HG02571 (cell line): ENCODE results near the gene GMDS.

Experiments
- ATAC-seq: cut with Tn5 transposase; IDR thresholded peaks from one replicate; pipeline ENCODE4 v1.9.1; 2021; ENCODE audit warnings: mild to moderate bottlenecking, moderate library complexity; ENCODE audit not compliant: unreplicated experiment

Gene GMDS

DNA sequence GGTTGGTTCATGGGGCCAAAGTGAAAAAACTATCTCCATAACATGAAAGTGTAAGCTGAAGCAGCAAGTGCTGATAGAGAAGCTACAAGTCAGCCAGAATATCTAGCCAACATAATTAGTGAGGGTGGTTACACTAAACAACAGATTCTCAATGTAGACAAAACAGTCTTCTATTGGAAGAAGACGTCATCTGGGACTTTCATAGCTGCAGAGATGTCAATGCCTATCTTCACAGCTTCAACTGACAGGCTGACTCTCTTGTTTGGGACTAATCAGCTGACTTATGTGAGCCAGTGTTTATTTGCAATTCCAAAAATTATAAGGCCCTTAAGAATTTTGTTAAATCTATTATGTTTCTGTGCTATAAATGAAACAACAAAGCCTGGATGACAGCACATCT lies 63.2 kb downstream of the GMDS start:
- ATAC-seq = no peak

DNA sequence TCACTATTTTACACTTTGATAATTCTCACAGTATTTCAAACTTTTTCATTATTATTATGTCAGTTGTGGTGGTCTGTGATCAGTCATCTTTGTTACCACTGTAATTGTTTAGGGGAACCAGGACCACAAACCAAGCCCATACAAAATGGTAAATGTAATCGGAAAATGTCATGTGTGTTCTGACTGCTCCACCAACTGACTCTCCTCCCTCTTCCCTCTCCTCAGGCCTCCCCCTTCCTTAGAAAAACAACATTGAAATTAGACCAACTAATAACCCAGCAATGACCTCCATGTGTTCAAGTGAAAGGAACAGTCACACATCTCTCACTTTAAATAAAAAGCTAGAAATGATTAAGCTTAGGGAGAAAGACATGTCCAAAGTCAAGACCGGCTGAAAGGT lies 63.8 kb downstream of the GMDS start:
- ATAC-seq = no peak

DNA sequence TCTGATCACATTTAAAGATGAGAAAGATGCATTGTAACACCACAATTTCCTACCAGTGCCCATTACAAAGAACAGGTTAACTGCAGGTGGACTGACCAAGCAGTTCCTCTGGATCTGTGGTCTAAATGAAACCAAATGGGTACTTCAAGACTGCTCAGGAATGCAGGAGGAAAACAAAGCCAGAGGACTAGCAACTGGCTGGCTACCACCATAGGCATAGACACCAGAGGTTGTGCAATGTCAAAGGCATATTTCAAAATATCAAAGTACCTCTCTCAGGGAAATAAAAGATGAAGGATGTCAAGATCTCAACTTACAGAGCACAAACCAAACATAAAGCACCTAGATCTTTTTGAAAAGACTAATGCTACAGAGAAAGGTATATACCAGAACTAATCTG lies 65.5 kb downstream of the GMDS start:
- ATAC-seq = no peak

DNA sequence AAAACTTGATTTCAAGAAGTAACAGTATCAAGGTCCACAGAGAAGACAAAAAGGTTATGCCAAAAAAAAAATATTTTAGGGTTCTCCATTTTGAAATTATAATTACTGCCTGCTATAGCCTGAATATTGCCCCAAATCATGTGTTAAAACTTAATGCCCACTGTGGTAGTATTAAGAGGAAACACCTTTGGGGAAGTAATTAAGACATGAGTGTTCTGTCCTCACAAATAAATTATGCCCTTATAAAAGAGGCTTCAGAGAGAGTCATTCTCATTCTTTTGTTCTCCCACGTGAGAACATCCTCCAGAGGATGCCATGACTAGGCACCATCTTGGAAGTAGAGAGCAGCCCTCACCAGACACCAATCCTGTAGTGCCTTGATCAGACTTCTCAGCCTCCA lies 66.2 kb downstream of the GMDS start:
- no peak for ATAC-seq

DNA sequence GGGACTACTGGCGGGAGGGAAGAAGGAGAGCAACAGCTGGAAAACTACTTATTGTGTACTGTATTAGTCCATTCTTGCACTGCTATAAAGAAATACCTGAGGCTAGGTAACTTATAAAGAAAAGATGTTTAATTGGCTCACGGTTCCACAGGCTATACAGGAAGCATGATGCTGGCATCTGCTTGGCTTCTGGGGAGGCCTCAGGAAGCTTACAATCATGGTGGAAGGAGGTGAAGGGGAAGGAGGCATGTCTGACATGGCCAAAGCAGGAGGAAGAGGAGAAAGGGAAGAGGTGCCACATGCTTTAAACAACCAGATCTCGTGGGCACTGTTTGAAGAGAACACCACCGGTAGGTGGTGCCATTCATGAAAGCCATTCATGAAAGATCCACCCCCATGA lies 67.3 kb downstream of the GMDS start:
- ATAC-seq = no peak

DNA sequence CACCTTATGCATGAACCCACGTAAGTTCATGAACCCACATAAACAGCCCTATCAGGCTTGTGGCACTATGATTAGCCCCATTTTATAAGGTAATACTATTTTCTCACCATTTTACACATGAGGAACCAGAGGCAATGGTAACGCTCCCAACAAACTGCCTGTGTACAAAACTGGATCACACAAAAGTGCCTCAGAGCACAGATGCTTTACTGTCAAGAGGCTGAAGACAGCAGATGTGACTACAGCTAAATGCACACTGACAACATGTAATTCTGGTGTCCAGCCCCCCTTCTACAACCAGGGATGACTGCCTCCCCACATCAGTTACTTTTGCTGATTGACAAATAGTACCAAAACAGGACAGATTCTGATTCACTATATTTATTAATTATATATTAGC lies 69.6 kb downstream of the GMDS start:
- no peak for ATAC-seq

DNA sequence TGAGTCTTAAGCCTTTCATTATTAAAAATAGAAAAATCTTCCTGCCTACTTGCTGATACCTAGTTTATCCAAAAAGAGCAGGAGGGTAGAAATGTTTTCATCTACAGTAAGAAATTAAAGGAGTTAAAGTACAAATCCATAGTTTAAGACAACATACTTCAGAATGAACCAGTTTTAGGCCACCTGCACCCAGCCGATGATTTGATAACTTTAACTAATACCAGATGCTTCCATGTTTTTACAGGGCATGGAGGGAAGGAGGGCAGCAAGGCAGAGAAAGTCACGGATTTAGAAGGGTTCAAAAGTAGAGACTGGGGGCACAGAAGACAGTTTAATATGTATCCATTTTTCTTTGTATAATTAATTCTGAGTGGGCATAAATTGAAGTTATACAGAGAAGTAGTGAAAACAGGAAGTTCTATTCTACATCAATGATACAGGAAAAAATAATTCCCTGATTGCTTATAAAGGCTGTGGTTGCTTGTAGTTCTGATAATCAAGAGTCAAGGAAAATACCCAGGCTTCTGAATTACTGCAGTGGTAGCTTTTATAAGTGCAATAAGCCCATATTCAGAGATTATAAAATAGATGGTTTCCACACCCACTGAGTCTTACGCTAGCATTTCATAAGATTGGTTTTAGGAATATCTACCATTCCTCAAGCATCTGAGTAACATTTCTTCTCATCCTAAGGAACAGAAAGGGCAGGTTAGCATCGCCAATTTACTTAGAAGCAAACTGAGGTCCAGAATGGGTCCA lies 72.0 kb downstream of the GMDS start:
- ATAC-seq = no peak

DNA sequence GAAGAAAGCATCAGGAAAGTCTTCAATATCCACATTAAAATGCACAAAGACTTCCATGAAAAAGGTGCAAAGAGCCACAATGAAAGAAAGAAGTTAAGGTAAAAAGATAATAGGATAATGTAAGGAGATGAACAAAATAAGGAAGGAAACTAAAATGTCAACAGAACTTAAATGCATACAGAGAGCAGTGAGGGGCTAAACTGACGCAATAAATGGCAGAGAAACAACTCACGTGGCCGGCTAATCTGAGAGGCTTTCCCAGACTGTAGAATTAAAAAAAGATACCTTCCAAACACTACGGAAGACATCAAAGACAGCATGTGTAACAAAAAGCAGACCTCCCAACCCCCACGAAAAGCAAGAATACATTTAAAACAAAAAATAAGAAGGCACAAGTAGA lies 73.7 kb downstream of the GMDS start:
- no peak for ATAC-seq

DNA sequence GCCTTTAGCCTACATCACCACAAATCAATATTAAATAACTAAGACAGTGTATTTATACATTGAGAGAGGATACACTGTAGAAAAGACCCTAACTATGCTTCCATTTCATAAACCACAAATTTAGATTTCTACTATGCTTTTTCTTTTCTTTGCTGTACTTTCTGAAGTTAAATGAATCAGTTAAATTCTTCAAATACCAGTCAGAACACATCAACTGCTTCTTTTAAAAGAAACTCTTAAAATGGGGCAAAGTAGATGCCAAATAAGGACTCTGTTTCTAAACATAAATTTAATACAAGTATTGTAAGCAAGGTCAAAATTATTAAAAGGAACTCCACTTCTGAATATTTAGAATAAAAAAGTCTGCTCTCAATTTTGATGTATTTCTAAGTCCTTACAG lies 76.9 kb downstream of the GMDS start:
- ATAC-seq = no peak

DNA sequence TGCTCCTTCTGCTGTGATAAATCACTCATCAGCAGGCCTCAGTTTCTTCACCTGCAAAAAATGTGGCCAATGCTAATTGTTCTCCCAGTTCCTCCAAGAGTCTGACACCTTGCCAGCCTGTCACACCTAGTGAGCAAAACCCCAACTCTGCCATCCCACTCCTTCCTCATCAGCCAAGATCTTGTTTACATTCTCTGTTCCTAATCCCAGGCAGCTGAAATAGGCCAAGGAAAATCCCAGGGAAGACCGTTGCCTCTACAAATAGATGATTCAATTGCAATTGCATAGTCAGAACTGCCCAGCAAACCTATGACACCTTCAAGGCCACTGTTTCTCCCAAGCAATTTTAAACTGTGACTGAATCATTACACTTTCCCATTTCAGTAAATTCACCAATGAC lies 78.7 kb downstream of the GMDS start:
- ATAC-seq = no peak

DNA sequence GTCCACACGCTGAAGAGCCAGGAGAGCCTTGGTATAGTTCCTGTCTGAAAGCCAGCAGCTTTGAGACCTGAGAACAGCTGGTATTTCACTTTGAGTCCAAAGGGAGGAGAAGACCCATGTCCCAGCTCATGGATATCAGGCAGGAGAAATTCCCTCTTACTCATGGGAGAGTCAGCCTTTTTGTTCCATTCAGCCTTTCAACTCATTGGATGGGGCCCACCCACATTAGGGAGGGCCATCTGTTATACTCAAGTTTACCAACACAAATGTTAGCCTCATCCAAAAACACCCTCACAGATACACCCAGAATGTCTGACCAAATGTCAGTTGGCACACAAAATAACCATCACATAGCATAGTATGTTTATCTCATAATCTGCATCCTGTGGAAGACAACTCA lies 80.1 kb downstream of the GMDS start:
- ATAC-seq = no peak

DNA sequence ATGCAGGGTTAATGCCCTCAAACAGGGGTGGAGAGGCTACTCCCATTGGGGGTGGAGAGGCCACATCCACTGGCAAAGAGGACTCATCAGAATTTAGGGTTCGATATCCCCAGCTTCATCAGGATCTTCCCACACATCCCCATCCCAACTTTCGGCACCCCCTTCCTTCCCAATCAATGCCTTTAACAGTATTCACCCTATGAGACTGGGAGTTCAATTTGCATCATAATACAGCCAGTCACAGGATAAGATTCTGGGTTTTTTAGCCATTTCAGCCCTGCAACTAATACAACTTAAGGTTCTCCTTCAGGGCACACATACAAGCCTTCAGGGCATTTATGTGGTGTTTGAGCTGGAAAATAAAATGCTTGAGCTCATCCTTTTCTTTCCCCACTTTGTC lies 80.9 kb downstream of the GMDS start:
- no peak for ATAC-seq

DNA sequence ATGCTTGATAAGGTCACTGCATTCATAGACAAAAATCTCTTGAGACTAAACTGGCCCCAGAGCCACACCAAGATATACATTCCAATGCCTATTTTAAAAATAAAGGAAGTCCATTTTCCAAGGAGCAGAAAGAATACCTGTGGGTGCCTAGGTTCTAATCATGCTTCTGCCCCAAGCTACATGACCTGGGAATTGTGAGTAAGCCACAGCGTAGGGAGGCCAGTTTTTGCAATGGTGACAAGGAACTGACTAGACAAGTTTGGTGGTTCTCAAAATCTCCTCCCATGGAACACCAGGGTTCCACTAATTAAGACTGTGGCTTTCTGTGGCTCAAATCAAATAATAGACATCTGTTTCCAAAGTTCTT lies 83.3 kb downstream of the GMDS start:
- ATAC-seq = no peak

DNA sequence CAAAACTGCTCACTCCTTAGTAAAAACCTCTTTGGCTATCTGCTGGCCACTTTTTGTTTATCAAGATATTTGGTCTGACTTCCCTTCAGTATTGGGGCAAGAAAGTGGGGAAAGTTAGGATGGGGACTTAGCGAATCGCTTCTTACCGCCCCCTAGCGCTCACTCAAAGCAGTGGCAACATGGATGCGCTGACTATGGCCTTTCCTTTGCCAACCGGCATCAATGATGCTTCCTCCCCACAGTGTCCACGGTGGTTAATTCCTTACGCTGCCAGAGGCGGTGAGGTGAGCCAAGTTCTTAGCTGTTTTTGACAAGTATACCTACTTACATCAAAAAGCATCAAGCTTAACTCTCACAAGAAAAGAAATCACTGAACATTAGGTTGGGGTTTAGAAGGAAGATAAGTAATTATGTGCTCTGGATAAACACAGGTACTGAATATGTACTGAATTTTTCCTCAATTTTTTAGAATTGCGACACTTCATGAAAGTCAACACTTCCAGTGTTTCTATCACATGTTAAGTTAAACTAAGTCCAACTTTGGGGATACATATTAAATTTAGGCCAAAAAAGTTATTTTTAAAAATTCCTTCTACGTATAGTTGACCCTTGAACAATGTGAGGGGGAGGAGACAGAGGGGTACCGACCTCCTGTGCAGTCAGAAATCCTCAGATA lies 86.7 kb downstream of the GMDS start:
- ATAC-seq = no peak

DNA sequence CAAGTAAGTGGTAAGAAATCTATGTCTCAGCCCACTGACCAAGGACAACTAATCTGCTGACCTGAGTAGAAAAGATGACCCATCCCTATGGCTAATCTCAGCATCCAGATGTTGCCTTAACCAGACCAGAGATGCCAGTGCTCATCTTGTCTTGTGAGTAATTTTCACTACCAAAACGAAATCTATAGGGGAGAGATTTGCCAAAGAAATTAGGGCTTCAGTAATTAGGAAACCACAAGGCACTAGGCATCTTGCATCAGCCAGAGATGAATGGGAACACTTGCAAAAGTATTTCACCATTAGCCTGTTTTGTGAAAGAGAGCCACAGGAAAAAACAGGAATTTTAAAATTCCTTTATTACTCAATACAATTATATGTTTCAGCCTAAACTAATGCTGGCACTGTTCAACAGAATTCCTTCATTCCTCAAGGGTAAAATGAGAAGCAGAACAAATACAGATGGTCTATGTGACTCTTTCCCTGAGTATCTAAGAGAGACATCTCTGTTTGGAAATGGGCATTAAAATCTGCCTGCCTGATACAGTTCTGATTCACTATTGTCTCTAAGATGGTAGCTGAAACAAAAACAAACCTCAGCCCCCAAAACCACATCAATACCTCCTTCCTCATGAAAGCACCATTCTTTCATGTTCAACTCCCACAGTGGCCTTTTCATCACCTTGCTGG lies 87.8 kb downstream of the GMDS start:
- ATAC-seq = no peak

DNA sequence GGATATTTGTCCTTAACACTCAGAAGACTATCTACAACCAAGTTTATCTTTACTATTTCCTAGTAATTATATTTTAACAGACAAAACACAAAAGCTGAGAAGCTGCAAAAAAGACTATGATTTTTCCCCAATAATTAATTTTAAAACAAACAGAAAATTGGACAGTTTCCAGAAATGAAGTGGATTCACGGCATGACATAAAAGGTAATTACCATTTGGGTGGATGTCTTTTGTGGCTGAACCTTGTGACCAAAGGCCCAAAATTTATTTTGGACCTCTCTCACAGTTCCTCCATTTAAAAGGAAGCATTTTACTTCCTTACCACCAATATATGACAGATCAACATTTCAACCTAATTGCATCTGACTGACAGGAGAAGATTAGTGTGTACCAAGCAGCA lies 90.2 kb downstream of the GMDS start:
- no peak for ATAC-seq

DNA sequence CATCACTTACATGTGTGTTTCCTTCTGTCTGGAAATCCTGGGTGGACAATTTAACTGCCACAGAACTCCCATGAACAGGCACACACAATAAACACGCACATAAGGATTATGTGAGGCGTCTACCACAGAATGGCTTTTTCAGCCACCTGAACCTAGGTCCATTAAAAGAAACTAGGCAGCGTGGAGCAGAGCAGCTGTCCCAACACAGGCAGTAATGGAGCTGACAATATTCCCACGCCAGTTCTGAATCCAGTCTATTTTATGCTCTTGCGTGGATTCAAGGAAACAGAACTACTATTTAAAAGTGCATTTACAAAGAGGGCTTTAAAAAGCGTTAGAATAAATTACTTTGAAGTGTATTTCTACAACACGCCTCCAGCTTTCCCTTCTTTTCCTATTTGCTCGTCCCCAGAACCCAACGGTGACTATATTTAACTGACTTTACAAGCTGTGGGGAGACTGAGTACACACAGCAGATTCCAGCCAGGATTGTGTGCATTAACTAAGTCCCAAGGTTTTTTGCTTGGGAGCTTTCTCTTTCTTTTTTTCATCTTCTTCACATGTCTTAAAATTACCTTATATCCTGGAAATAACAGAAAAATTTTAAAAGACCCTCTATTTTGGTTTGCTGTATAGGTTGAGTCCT lies 95.9 kb downstream of the GMDS start:
- no peak for ATAC-seq

DNA sequence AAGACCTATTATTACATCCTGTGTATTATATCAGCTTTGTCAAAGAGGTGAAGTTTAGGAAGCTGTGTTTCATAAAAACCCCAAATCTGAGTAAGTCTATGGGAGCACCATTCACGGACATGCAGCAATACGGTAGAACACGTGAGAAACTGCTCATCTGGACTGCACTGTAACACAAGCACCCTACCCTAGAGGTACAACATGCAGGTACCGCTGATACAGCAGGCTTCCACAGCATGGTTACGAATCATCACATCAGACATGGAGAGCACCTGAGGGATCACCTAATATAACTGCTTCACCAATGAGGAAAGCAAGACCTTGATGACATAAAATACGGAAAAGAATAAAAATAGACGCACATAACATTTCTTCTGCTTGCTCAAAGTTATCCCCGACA lies 96.7 kb downstream of the GMDS start:
- ATAC-seq = no peak

DNA sequence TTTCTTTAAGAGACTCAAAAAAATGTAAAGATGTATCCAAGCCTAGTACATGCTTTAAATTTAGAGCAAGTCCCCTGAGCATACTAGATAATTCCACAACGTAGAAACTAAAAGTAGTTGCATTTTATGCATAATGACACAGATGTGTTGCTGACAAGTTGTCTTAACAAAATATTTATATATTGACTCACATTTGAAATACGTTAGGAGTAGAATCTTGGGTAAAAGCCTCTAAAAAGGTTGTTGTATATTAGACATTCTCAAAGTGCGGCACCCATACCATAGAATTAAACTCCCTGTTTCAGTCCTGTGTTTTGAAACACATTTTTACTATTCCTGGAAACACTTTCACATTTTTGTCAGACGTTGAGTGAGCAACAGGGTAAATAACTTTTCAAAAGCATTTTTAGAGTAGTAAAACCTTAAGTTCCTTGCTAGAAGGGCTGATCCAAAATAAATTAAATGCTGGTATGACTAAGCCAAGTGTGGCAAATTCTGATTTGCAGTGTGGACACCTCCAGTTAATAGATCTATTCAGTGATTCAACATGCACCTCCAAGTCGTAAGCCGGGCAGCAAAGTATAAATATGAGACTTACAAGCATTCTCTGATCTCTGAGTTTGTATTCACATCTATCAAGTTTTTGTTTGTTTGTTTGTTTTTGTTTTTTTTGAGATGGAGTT lies 97.5 kb downstream of the GMDS start:
- ATAC-seq = no peak

DNA sequence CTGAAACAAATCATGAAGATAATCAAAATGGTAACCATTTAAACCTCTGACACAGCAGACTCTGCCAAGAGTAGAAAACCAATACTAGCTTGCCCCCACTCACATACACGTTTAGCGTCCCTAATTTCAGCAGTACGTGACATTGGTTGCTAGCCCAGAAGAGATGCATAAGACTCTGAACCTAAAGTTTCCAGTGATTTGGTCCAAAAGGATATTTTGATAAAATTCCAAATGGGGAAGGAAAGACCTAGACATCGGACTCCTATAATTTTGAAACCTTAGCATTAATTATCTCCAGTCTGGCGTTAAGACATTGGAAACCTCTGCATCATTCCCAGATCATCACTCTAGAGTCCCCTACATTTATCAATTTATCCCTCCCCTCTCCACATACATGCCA lies 98.1 kb downstream of the GMDS start:
- ATAC-seq = no peak

DNA sequence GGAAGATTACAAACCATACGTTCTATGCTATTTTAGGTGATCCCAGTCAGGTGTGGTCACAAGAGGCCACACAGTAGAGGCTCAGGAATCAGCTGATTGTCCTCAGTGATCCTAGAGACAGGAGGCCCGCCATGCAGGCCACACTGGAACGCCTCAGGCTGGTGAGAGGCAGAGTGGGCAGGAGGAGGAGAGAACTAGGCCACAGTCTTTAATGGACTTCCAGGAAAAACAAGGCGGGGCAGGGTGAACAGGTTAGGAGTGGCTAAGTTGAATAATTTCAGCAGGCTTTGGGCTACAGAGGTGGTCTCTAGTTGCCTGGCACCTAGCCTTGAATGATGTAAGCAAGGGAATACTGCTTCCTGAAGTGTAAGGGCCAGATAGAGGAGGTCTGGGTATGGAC lies 101.2 kb downstream of the GMDS start:
- no peak for ATAC-seq
